Measurements from ENCODE around the gene FHL5. TPM values are rescaled to one million over a fixed set of nuclear protein-coding genes. Genes with fewer than 3 reads are reported as not detected.

Gene FHL5
- total and polyA plus RNA-seq, 2 experiments from 2014 or later = not detected

DNA sequence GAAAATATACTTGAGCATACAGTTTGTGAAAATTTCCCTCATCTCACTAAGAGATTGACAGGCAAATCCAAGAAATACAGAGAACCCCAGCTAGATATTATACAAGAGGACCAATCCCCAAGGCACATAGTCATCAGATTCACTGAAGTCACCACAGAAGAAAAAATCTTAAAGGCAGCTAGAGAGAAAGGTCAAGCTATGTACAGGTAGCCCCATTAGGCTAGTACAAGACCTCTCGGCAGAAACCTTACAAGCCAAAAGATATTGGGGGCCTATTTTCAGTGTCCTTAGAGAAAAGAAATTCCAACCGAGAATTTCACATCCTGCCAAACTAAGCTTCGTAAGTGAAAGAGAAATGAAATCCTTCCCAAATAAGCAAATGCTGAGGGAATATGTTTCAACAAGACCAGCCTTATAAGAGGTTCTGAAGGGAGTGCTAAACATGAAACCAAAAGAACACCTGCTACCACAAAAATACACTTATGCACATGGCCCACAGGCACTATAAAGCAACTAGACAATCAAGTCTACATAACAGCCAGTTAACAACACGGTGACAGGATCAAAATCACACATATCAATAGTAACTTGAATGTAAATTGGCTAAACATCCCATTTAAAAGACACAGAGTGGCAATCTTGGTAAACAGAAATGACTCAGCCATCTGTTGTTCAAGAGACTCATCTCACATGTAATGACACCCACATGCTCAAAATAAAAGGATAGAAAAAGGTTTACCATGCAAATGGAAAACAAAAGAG is 96.3 kb downstream of the FHL5 start:
- Histone ChIP-seq H3K27me3 (no peaks in the 10 kb centered on the region), H3K9me3 (ENCODE audit: low read depth) (no peaks in the 10 kb centered on the region), H3K4me3 (no peak overlapping the region), H3K4me1 (ENCODE audit: insufficient read depth) (no peaks in the 10 kb centered on the region), H2AFZ (no peak overlapping the region), H3K9me2 (replicated peaks; ENCODE audit: insufficient read depth) (no peaks in the 10 kb centered on the region), H4K20me1 (ENCODE audit: insufficient read depth, poor library complexity, severe bottlenecking) (no peaks in the 10 kb centered on the region), H3K27ac (no peak overlapping the region), H3K79me2 (no peaks in the 10 kb centered on the region), H3K36me3 (replicated peaks; ENCODE audit: insufficient read depth, low read depth) (no peaks in the 10 kb centered on the region), H3K4me2 (no peak overlapping the region)
- WGBS (ENCODE audit: low lambda C conversion rate, missing lambda C conversion rate) = 87% methylated on average over 4 of the region's 4 CpGs
- DNase-seq (ENCODE audit: low spot score) = no peak
- TF ChIP-seq EZH2 (IDR thresholded peaks at IDR 0.05; ENCODE audit: borderline replicate concordance) (no peak), EZH2phosphoT487 (IDR thresholded peaks at IDR 0.05; ENCODE audit: low read depth, severe bottlenecking, unreplicated experiment) (no peak)

Small RNA genes within 50 kb of the gene (small RNA-seq; reads per million reads assigned to genes)
- not detected for gene RNU4-70P

Other genes starting within 250 kb of the FHL5 start
- 40.3 and 42.4 TPM in 2 replicates for gene UFL1, start 41.3 kb upstream of the FHL5 start, total RNA-seq
- gene UFL1, start 41.3 kb upstream of the FHL5 start, polyA plus RNA-seq = 18.8 and 20.5 TPM in 2 replicates